HepG2 (cell line): ENCODE results near the gene FUT6. TPM values are rescaled to one million over a fixed set of nuclear protein-coding genes. Genes with fewer than 3 reads are reported as not detected.

ENCODE experiments used
- ATAC-seq: fragments of 200-7000 bp; cut with Tn5 transposase; 3 replicates; pipeline ENCODE4 v1.9.1; 2020; ENCODE audit warnings: mild to moderate bottlenecking, moderate library complexity
- BruUV-seq: library from RNA; stranded (reverse); fragments of 400-500 nt; replicated peaks from 2 replicates; lab custom pipeline; 2021; lab: Mats Ljungman, UMichigan
- CTCF ChIA-PET: fragments of 300-600 bp; formaldehyde crosslinking; extraction: SDS; loops from one replicate; lab custom pipeline; 2021; ENCODE audit warnings: low total read pairs, inconsistent platforms, low intra/inter-chr PET ratio; lab: Yijun Ruan, JAX
- POLR2A ChIA-PET: fragments of 350-600 bp; sonication (Branson Sonifier 250); formaldehyde crosslinking; loops from one replicate; lab custom pipeline; 2020; ENCODE audit warnings: antibody characterized with exemption, inconsistent platforms; lab: Yijun Ruan, JAX
- DNase-seq: peaks from one replicate; pipeline ENCODE4 v3.0.0-alpha.2; 2015; ENCODE audit warnings: low spot score
- FAIRE-seq: peaks from 3 replicates; lab custom pipeline; 2011; peaks lifted over from hg19 to GRCh38; lab: Jason Lieb, UNC
- H2AFZ ChIP-seq: one replicate; pipeline ENCODE4 v1.6.1; 2011; ENCODE audit warnings: low read length, inconsistent platforms
- H3K27ac ChIP-seq: fragments of 300-600 bp; 3 replicates; pipeline ENCODE4 v1.8.0; 2011; ENCODE audit warnings: mixed run types, mild to moderate bottlenecking, mixed read lengths, low read length, inconsistent platforms; ENCODE audit not compliant: insufficient read depth; ENCODE audit errors: extremely low read length
- H3K27me3 ChIP-seq, 2 experiments: fragments of 200-600 bp in 1 of 2; 2 replicates in 1 of 2; 3 replicates in 1 of 2; pipeline versions ENCODE4 v1.6.0 to v1.8.0; 2011; ENCODE audit warnings: low read length in 2 of 2, mild to moderate bottlenecking in 2 of 2, moderate library complexity in 2 of 2, inconsistent platforms in 1 of 2; ENCODE audit not compliant: insufficient read depth in 2 of 2, control insufficient read depth in 1 of 2
- H3K36me3 ChIP-seq, 2 experiments: fragments of 200-600 bp in 1 of 2; replicated peaks in 1 of 2; 2 replicates in 1 of 2; 3 replicates in 1 of 2; pipeline versions ENCODE4 v1.5.1 to v1.8.0; 2011; ENCODE audit warnings: low read length in 2 of 2, inconsistent platforms in 1 of 2; ENCODE audit not compliant: insufficient read depth in 2 of 2, control insufficient read depth in 1 of 2
- H3K4me1 ChIP-seq: 2 replicates; pipeline ENCODE4 v1.5.1; 2012; ENCODE audit warnings: low read length, inconsistent platforms; ENCODE audit not compliant: insufficient read depth
- H3K4me2 ChIP-seq: 2 replicates; pipeline ENCODE4 v1.6.0; 2011; ENCODE audit warnings: low read depth, low read length, inconsistent platforms
- H3K4me3 ChIP-seq, 3 experiments: fragments of 200-600 bp in 1 of 3; sonication (generic), shearing (Covaris generic) in 1 of 3; replicated peaks in 1 of 3; 2 replicates each; pipeline ENCODE4 v1.5.1; 2011 to 2016; ENCODE audit warnings: low read length in 3 of 3, inconsistent platforms in 2 of 3, low read depth in 2 of 3, mild to moderate bottlenecking in 2 of 3, control low read depth in 1 of 3, mixed read lengths in 1 of 3; ENCODE audit not compliant: insufficient read depth in 1 of 3
- H3K79me2 ChIP-seq: one replicate; pipeline ENCODE4 v1.6.1; 2011; ENCODE audit warnings: low read length, inconsistent platforms; ENCODE audit not compliant: insufficient read depth
- H3K9ac ChIP-seq: 2 replicates; pipeline ENCODE4 v1.6.0; 2011; ENCODE audit warnings: mild to moderate bottlenecking, low read depth, low read length, inconsistent platforms; ENCODE audit not compliant: insufficient read depth
- H3K9me3 ChIP-seq: 2 replicates; pipeline ENCODE4 v1.5.1; 2012; ENCODE audit warnings: mild to moderate bottlenecking, low read length
- H4K20me1 ChIP-seq: 2 replicates; pipeline ENCODE4 v1.6.0; 2011; ENCODE audit warnings: inconsistent platforms, mild to moderate bottlenecking, low read length, moderate library complexity; ENCODE audit not compliant: insufficient read depth
- MXI1 ChIP-seq: IDR thresholded peaks from 3 replicates; pipeline ENCODE4 v1.6.1; 2012; ENCODE audit warnings: low read depth, low read length, inconsistent platforms, borderline replicate concordance
- SKI ChIP-seq: fragments of 450-650 bp; IDR thresholded peaks from one replicate; pipeline ENCODE4 v1.6.1; 2018; ENCODE audit warnings: mild to moderate bottlenecking; ENCODE audit not compliant: partially characterized antibody
- ZBTB33 ChIP-seq: sonication (generic); formaldehyde crosslinking; IDR thresholded peaks from 2 replicates; pipeline ENCODE4 v1.4.0; 2020; ENCODE audit warnings: missing genetic modification reagents
- ZBTB7A ChIP-seq: sonication (generic); formaldehyde crosslinking; IDR thresholded peaks from 2 replicates; pipeline ENCODE4 v1.8.0; 2022; ENCODE audit warnings: mild to moderate bottlenecking, missing genetic modification reagents
- ZNF672 ChIP-seq: sonication (generic); formaldehyde crosslinking; IDR thresholded peaks from 2 replicates; pipeline ENCODE4 v1.8.1; 2022; ENCODE audit warnings: missing genetic modification reagents
- WGBS: methylation state at CpG from one replicate; pipeline ENCODE4 v1.1.6; 2017; ENCODE audit warnings: low lambda C conversion rate; 5-methylcytosine and 5-hydroxymethylcytosine counted together
- in situ Hi-C: cut with HindIII; loops from 2 replicates; pipeline ENCODE4 v1.10.0; 2017; ENCODE audit warnings: low pct_unique_long_range_greater_than_20kb; ENCODE audit not compliant: extremely low pct_ligation_motif_present
- intact Hi-C: fragments of 100-400 bp; cut with micrococcal nuclease; formaldehyde crosslinking; loops from one replicate; pipeline ENCODE4 v1.10.0; 2022; ENCODE audit not compliant: unreplicated experiment
- polyA plus RNA-seq, 8 experiments: library from polyadenylated mRNA; depleted of rRNA in 3 of 8; stranded (reverse) in 7 of 8; unstranded in 1 of 8; fragments of >200 nt; fragmentation: Illumina TruSeq in 4 of 8; extraction: Trizol in 4 of 8; gene quantifications; 2 replicates each; pipeline versions ENCODE4 v1.2.1 to v1.2.3, GENCODE V29; 2011 to 2016; ENCODE audit warnings: low read depth in 4 of 8, missing spikeins in 1 of 8, mixed read lengths in 1 of 8; ENCODE audit not compliant: insufficient read depth in 1 of 8
- total RNA-seq, 5 experiments: library from RNA; depleted of rRNA; stranded (reverse); fragments of >200 nt; fragmentation: Illumina TruSeq; extraction: Trizol; gene quantifications; 2 replicates each; pipeline ENCODE4 v1.2.3, GENCODE V29; 2016; ENCODE audit warnings: low read depth in 1 of 5
- TF ChIP-seq, protein P1 (sequence below): sonication (generic); formaldehyde crosslinking; IDR thresholded peaks from 2 replicates; pipeline ENCODE4 v1.4.0; 2020; ENCODE audit warnings: missing genetic modification reagents
- TF ChIP-seq, protein P2 (sequence below): fragments of 450-650 bp; IDR thresholded peaks from 2 replicates; pipeline ENCODE4 v1.6.1; 2016

Gene FUT6
- total and polyA plus RNA-seq, 2 of the 13 experiments (the other 11 are each of a cell fraction or from before 2014, with no cell fraction given) = 8.2 to 27.7 TPM

GRCh38 chr19:5801796-5802619 is 37.5 kb downstream of the FUT6 start:
- TF ChIP-seq, protein P1, sequence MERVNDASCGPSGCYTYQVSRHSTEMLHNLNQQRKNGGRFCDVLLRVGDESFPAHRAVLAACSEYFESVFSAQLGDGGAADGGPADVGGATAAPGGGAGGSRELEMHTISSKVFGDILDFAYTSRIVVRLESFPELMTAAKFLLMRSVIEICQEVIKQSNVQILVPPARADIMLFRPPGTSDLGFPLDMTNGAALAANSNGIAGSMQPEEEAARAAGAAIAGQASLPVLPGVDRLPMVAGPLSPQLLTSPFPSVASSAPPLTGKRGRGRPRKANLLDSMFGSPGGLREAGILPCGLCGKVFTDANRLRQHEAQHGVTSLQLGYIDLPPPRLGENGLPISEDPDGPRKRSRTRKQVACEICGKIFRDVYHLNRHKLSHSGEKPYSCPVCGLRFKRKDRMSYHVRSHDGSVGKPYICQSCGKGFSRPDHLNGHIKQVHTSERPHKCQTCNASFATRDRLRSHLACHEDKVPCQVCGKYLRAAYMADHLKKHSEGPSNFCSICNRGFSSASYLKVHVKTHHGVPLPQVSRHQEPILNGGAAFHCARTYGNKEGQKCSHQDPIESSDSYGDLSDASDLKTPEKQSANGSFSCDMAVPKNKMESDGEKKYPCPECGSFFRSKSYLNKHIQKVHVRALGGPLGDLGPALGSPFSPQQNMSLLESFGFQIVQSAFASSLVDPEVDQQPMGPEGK (CRISPR knock-in tag) = peak; percentile 31; the same call in 1 of the 2 replicates
- TF ChIP-seq, protein P2, sequence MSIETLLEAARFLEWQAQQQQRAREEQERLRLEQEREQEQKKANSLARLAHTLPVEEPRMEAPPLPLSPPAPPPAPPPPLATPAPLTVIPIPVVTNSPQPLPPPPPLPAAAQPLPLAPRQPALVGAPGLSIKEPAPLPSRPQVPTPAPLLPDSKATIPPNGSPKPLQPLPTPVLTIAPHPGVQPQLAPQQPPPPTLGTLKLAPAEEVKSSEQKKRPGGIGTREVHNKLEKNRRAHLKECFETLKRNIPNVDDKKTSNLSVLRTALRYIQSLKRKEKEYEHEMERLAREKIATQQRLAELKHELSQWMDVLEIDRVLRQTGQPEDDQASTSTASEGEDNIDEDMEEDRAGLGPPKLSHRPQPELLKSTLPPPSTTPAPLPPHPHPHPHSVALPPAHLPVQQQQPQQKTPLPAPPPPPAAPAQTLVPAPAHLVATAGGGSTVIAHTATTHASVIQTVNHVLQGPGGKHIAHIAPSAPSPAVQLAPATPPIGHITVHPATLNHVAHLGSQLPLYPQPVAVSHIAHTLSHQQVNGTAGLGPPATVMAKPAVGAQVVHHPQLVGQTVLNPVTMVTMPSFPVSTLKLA = peak; percentile 76
- TF ChIP-seq ZNF672 (CRISPR knock-in tag) (no peak), ZBTB33 (peak; percentile 36; the same call in 1 of the 2 replicates), ZBTB7A (CRISPR knock-in tag) (0 out of 2 replicates have a peak, but pooled peaks have one; percentile 26), SKI (no peak), MXI1 (0 out of 3 replicates have a peak, but pooled peaks have one; percentile 9)
- peaks cover 67% of the 10 kb centered on the region for H3K4me1 ChIP-seq
- DNase-seq = no peak
- H4K20me1 ChIP-seq = no peaks in the 10 kb centered on the region
- FAIRE-seq = no peak
- intact Hi-C loops (loop anchor here (10.0 kb wide), 1 partner anchor 223 kb away; no protein-coding TSS in a partner anchor), in situ Hi-C loops (loop anchor here (5.0 kb wide), 2 partner anchors 175 to 220 kb away; partner anchors contain the start of gene RANBP3)
- no peak overlapping the region for H3K4me2 ChIP-seq
- no peak overlapping the region for H3K27ac ChIP-seq
- H3K79me2 ChIP-seq = no peaks in the 10 kb centered on the region
- no peak for ATAC-seq
- WGBS = 73% methylated on average over 18 of the region's 33 CpGs
- CTCF ChIA-PET = no interaction called here
- POLR2A ChIA-PET = interaction anchor here (1.3 kb wide), 1 partner anchor 102 kb away, joined by 3 read pairs; the partner anchor contains the start of genes NDUFA11 and VMAC
- H3K36me3 ChIP-seq = no peaks in the 10 kb centered on the region
- no TSS peak for BruUV-seq
- H3K4me3 ChIP-seq = no peak overlapping the region
- H3K27me3 ChIP-seq = peaks cover 0 to 5% of the 10 kb centered on the region in 2 experiments; a peak in 2 of 5 replicates
- H3K9me3 ChIP-seq = no peaks in the 10 kb centered on the region
- H3K9ac ChIP-seq = no peak overlapping the region
- H2AFZ ChIP-seq = no peak overlapping the region
